Testis (tissue), 2 donors: Measurements from ENCODE around the gene ZNF804A.

Experiments used
- POLR2A ChIP-seq: fragments of 450-650 bp; IDR thresholded peaks from one replicate; pipeline ENCODE4 v1.6.1; 2017; ENCODE audit warnings: antibody characterized with exemption, mild to moderate bottlenecking, moderate library complexity
- TF ChIP-seq, protein P1 (sequence below), 3 experiments: fragments of 450-650 bp in 2 of 3; fragments of 200-600 bp in 1 of 3; sonication (generic) in 1 of 3; IDR thresholded peaks; one replicate each; pipeline ENCODE4 v1.5.1; 2016 to 2019; ENCODE audit warnings: antibody characterized with exemption in 3 of 3, mild to moderate bottlenecking in 2 of 3, moderate library complexity in 1 of 3

DNA sequence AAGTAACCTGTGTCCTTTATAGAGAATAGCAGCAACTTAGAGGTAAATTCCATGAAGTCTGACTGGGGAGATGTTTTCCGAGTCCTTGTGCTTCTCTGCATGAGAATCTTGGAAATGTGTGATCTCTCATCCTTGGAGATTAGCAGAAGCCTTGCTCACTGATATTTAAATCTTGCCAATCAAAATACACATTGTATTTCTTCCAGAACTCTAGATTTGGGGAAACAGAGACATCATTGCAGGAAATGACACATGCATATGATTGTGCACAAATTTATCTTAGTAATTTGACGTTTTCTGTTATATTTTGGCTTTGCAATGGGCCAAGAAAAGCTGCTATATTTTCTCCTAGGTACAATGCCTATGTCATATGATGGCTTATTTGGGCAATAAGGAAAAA is 182.6 kb downstream of the ZNF804A start:
- TF ChIP-seq, protein P1, sequence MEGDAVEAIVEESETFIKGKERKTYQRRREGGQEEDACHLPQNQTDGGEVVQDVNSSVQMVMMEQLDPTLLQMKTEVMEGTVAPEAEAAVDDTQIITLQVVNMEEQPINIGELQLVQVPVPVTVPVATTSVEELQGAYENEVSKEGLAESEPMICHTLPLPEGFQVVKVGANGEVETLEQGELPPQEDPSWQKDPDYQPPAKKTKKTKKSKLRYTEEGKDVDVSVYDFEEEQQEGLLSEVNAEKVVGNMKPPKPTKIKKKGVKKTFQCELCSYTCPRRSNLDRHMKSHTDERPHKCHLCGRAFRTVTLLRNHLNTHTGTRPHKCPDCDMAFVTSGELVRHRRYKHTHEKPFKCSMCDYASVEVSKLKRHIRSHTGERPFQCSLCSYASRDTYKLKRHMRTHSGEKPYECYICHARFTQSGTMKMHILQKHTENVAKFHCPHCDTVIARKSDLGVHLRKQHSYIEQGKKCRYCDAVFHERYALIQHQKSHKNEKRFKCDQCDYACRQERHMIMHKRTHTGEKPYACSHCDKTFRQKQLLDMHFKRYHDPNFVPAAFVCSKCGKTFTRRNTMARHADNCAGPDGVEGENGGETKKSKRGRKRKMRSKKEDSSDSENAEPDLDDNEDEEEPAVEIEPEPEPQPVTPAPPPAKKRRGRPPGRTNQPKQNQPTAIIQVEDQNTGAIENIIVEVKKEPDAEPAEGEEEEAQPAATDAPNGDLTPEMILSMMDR (IDR thresholded peaks at IDR 0.05) = no peak
- TF ChIP-seq POLR2A = no peak
